ENCODE measurements around the gene SGSH. TPM values are rescaled to one million over a fixed set of nuclear protein-coding genes. Genes with fewer than 3 reads are reported as not detected.
A peak's percentile ranks its signal among the peaks of the same experiment; 100 is the strongest.

The SGSH gene
- total RNA-seq, 1 experiment from 2014 or later, result 33.4 TPM

- ChIA-PET CTCF (no interaction called here), POLR2A (ENCODE audit: low non-redundant PET) (no interaction called here)
- intact Hi-C loops (cut with micrococcal nuclease; ENCODE audit: unreplicated experiment), result no loop called here
- Histone ChIP-seq H3K27ac (ENCODE audit: low read depth, low read length, poor library complexity, severe bottlenecking) (peak overlapping the region; percentile 66), H3K27me3 (replicated peaks; ENCODE audit: insufficient read depth, low read depth, low read length, poor library complexity) (no peaks in the 10 kb centered on the region), H3K4me1 (ENCODE audit: insufficient read depth, low read length, poor library complexity, severe bottlenecking) (peaks cover 23% of the 10 kb centered on the region), H3K36me3 (ENCODE audit: insufficient read depth, low read length, poor library complexity, severe bottlenecking) (no peaks in the 10 kb centered on the region), H3K4me3 (ENCODE audit: low read depth, low read length, poor library complexity, severe bottlenecking) (no peak overlapping the region), H3K9me3 (ENCODE audit: low read depth, low read length, poor library complexity, severe bottlenecking) (no peaks in the 10 kb centered on the region)
- no TSS peak for BruUV-seq (replicated peaks)
- DNase-seq (ENCODE audit: low spot score), result peak; percentile 95
- TF ChIP-seq CTCF (conservative IDR thresholded peaks at IDR 0.05; ENCODE audit: low read depth, low read length) (no peak), EZH2 (IDR thresholded peaks at IDR 0.05; ENCODE audit: borderline replicate concordance, low read depth, low read length, poor library complexity, severe bottlenecking) (no peak)
Measured at GRCh38 chr17:80212109-80212508, 8.0 kb downstream of the SGSH start.

- peaks cover 23% of the 10 kb centered on the region for H3K4me1 ChIP-seq (ENCODE audit: insufficient read depth, low read length, poor library complexity, severe bottlenecking)
- no TSS peak for BruUV-seq (replicated peaks)
- H3K4me3 ChIP-seq (ENCODE audit: low read depth, low read length, poor library complexity, severe bottlenecking), result no peak overlapping the region
- H3K27me3 ChIP-seq (replicated peaks; ENCODE audit: insufficient read depth, low read depth, low read length, poor library complexity), result no peaks in the 10 kb centered on the region
- intact Hi-C loops (cut with micrococcal nuclease; ENCODE audit: unreplicated experiment), result no loop called here
- DNase-seq (ENCODE audit: low spot score), result no peak
- no peaks in the 10 kb centered on the region for H3K9me3 ChIP-seq (ENCODE audit: low read depth, low read length, poor library complexity, severe bottlenecking)
- no peak overlapping the region for H3K27ac ChIP-seq (ENCODE audit: low read depth, low read length, poor library complexity, severe bottlenecking)
- TF ChIP-seq EZH2 (IDR thresholded peaks at IDR 0.05; ENCODE audit: borderline replicate concordance, low read depth, low read length, poor library complexity, severe bottlenecking) (no peak), CTCF (conservative IDR thresholded peaks at IDR 0.05; ENCODE audit: low read depth, low read length) (no peak)
- POLR2A ChIA-PET (ENCODE audit: low non-redundant PET), result no interaction called here
- H3K36me3 ChIP-seq (ENCODE audit: insufficient read depth, low read length, poor library complexity, severe bottlenecking), result no peaks in the 10 kb centered on the region
- CTCF ChIA-PET, result interaction anchor here (0.5 kb wide), 1 partner anchor 161 kb away, joined by 6 read pairs; no protein-coding TSS in a partner anchor
Measured at GRCh38 chr17:80210348-80211108, 9.6 kb downstream of the SGSH start.

- Histone ChIP-seq H3K27me3 (replicated peaks; ENCODE audit: insufficient read depth, low read depth, low read length, poor library complexity) (no peaks in the 10 kb centered on the region), H3K4me1 (ENCODE audit: insufficient read depth, low read length, poor library complexity, severe bottlenecking) (peaks cover 28% of the 10 kb centered on the region), H3K36me3 (ENCODE audit: insufficient read depth, low read length, poor library complexity, severe bottlenecking) (no peaks in the 10 kb centered on the region), H3K4me3 (ENCODE audit: low read depth, low read length, poor library complexity, severe bottlenecking) (no peak overlapping the region), H3K27ac (ENCODE audit: low read depth, low read length, poor library complexity, severe bottlenecking) (no peak overlapping the region), H3K9me3 (ENCODE audit: low read depth, low read length, poor library complexity, severe bottlenecking) (no peaks in the 10 kb centered on the region)
- POLR2A ChIA-PET (ENCODE audit: low non-redundant PET), result interaction anchor here (0.6 kb wide), 1 partner anchor 97 kb away, joined by 7 read pairs; no protein-coding TSS in a partner anchor
- BruUV-seq (replicated peaks), result no TSS peak
- no peak for DNase-seq (ENCODE audit: low spot score)
- intact Hi-C loops (cut with micrococcal nuclease; ENCODE audit: unreplicated experiment), result no loop called here
- no peak for TF ChIP-seq CTCF (conservative IDR thresholded peaks at IDR 0.05; ENCODE audit: low read depth, low read length)
- CTCF ChIA-PET, result no interaction called here
Measured at GRCh38 chr17:80209765-80210164, 10.4 kb downstream of the SGSH start.

Data from A673 (cell line).